Nephron (organoid): Measurements from ENCODE around the gene PKHD1.
A peak's percentile ranks its signal among the peaks of the same experiment; 100 is the strongest.

Experiments
- H3K27ac Mint-ChIP-seq, 3 experiments: 2 replicates each; pipeline ENCODE4 v1.8.0; 2020; ENCODE audit warnings: mixed read lengths in 3 of 3, mild to moderate bottlenecking in 2 of 3, moderate library complexity in 1 of 3
- H3K27me3 Mint-ChIP-seq: 2 replicates; pipeline ENCODE4 v1.8.0; 2021; ENCODE audit warnings: low read depth, mild to moderate bottlenecking, moderate library complexity, mixed read lengths
- H3K36me3 Mint-ChIP-seq: 2 replicates; pipeline ENCODE4 v1.8.0; 2020; ENCODE audit warnings: low read depth, mixed read lengths
- H3K4me1 Mint-ChIP-seq: 2 replicates; pipeline ENCODE4 v1.8.0; 2020; ENCODE audit warnings: mixed read lengths
- H3K4me3 Mint-ChIP-seq, 3 experiments: 2 replicates each; pipeline ENCODE4 v1.8.0; 2020; ENCODE audit warnings: mild to moderate bottlenecking in 3 of 3, mixed read lengths in 3 of 3, moderate library complexity in 2 of 3
- H3K9me3 Mint-ChIP-seq: 2 replicates; pipeline ENCODE4 v1.8.0; 2020; ENCODE audit warnings: mixed read lengths
- TF ChIP-seq, protein P1 (sequence below), 3 experiments: fragments of 200-600 bp; sonication (generic); IDR thresholded peaks; one replicate each; pipeline ENCODE4 v1.5.0; 2021; ENCODE audit warnings: antibody characterized with exemption in 3 of 3; ENCODE audit not compliant: unreplicated experiment in 3 of 3

The PKHD1 gene

DNA sequence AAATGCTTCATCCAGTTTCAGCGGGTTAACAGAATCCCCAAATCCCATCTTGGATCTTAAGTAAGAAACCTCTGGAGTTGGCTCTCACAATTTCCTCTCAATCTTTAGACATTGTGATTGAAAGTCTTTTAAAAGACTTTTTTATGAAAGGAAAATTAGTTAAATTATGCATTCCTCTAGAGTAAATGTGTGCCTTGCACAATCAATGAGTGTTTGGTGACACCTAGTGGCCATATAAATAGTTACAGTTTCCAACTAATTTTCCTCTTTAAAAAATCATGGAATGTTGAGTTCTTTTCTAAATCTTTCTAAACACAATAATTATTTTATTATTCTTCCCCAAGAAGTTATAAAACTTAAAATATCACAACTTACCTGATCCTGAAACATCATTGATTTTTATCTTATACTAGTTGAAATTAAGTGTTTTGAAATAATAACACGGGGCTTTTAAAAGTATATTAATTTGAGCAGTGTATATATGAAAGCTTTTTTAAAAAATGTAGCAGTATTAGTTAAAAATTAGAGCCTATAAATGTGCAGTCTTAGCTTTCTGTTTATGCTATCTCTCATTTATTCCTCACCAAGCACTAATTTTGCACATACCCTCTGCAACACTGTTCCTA, 66.4 kb downstream of the PKHD1 start:
- Mint-ChIP-seq H3K27me3 (peaks cover 9% of the 10 kb centered on the region), H3K4me1 (peaks cover 4% of the 10 kb centered on the region), H3K9me3 (no peaks in the 10 kb centered on the region), H3K4me3 (no peak overlapping the region), H3K36me3 (no peaks in the 10 kb centered on the region), H3K27ac (no peak overlapping the region)
- TF ChIP-seq, protein P1, sequence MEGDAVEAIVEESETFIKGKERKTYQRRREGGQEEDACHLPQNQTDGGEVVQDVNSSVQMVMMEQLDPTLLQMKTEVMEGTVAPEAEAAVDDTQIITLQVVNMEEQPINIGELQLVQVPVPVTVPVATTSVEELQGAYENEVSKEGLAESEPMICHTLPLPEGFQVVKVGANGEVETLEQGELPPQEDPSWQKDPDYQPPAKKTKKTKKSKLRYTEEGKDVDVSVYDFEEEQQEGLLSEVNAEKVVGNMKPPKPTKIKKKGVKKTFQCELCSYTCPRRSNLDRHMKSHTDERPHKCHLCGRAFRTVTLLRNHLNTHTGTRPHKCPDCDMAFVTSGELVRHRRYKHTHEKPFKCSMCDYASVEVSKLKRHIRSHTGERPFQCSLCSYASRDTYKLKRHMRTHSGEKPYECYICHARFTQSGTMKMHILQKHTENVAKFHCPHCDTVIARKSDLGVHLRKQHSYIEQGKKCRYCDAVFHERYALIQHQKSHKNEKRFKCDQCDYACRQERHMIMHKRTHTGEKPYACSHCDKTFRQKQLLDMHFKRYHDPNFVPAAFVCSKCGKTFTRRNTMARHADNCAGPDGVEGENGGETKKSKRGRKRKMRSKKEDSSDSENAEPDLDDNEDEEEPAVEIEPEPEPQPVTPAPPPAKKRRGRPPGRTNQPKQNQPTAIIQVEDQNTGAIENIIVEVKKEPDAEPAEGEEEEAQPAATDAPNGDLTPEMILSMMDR (IDR thresholded peaks at IDR 0.05; ENCODE audit: unreplicated experiment in 3 of 3): peak; percentile 67 to 95 (median 68)

DNA sequence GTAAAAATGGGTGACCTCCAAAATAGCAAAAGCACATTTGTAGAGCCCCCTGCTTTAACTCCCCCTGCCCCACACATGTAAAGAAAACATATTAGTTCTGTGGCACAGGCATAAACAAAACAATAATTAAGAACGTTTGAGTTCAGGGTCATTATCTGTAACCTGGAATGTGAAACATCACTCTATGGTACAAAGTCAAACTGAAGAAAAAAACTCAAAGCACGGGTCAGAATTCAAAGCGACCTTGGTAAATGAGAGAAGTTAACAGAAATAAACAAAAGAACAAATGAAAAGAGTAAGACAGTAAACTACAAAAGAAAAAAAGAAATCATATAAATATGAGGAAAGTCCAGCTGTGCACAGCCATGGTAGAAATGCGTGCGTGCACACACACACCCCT, 67.5 kb downstream of the PKHD1 start:
- H3K4me3 Mint-ChIP-seq: no peak overlapping the region
- H3K36me3 Mint-ChIP-seq: no peaks in the 10 kb centered on the region
- TF ChIP-seq, protein P1 (IDR thresholded peaks at IDR 0.05; ENCODE audit: unreplicated experiment in 3 of 3): no peak
- H3K4me1 Mint-ChIP-seq: peaks cover 4% of the 10 kb centered on the region
- no peaks in the 10 kb centered on the region for H3K9me3 Mint-ChIP-seq
- H3K27ac Mint-ChIP-seq: peak overlapping the region in 1 of 3 experiments; percentile 20
- peaks cover 9% of the 10 kb centered on the region for H3K27me3 Mint-ChIP-seq

DNA sequence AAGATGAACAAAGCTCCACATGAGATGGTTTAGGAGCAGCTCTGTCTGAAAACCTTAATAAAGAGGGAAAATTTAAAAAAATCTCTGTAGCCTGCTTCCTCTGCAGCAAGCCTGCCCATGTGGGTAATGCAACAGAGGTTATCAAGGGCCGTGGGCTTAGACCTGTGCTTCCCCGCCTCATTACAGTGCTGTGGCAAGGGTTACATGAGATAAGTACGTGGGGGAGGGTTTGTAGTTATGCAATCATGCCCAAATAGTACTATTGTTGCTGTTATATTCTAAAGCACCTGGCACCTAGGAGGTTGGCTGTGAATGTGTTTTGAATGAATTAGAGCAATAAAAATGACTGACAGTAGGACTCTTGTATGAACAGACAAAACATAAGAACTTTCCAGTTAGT, 68.3 kb downstream of the PKHD1 start:
- TF ChIP-seq, protein P1 (IDR thresholded peaks at IDR 0.05; ENCODE audit: unreplicated experiment in 3 of 3): no peak
- Mint-ChIP-seq H3K36me3 (peaks cover 6% of the 10 kb centered on the region), H3K27me3 (peaks cover 11% of the 10 kb centered on the region), H3K4me1 (peaks cover 4% of the 10 kb centered on the region), H3K27ac (no peak overlapping the region), H3K4me3 (no peak overlapping the region), H3K9me3 (no peaks in the 10 kb centered on the region)

DNA sequence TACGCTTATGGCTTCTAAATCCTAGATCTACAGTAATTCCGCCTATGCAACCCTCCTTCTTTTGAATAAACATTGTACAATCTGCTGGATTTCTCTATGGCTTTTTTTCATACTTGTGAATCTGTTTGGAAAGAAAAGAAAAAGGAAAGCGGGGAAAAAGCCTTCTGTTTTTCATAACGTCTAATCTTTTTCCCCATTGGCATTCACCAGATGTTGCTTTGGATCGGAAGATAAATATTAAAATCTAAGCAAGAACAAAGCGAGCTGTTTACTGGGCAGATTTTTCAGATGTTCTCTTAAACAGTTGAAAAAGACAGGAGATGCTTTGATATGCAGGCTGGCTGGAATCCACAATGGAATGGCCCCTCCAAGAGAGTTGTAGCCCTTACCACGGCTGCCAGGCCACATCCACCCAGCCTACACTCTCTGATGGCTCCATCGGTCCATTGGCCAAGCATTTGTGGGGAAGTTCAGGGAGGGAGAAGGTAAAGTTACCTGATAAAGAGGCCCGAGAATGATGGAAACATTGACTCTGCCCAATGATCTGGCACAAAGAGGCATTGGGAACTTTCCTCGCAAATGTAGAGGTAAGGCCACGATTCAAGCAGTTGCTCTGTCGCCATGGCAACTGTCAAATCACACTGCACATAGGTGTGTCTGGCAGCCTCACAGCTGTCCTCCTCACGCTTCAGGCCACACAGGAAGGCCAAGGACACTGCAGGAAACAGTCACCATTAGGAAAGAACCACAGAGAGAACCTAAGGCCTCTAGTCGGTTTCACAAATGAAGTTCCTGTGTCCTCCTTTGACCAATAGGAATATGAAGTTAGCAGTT, 70.3 kb downstream of the PKHD1 start:
- TF ChIP-seq, protein P1 (IDR thresholded peaks at IDR 0.05; ENCODE audit: unreplicated experiment in 3 of 3): no peak
- H3K4me1 Mint-ChIP-seq: no peaks in the 10 kb centered on the region
- H3K36me3 Mint-ChIP-seq: peaks cover 6% of the 10 kb centered on the region
- H3K9me3 Mint-ChIP-seq: no peaks in the 10 kb centered on the region
- H3K27me3 Mint-ChIP-seq: peaks cover 6% of the 10 kb centered on the region
- H3K4me3 Mint-ChIP-seq: no peak overlapping the region
- H3K27ac Mint-ChIP-seq: no peak overlapping the region

DNA sequence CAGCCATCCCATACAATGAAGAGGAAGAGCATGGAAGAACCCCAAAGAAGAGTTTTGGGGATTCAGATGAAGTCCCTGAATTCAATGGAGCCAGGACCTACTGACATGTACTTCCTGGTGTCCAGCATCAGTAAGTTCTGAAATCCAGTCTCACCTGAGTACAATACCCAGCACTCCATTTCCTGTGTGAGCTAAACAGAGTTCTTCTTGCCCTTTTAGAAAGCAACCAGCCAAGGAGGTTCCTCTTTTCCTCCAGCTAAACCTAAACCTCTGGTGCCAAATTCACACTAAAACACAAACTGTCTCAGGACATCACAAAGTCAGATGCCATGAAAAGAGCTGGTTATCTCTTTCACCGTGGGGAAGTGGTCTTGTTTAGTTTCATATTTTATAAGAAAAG, 71.5 kb downstream of the PKHD1 start:
- Mint-ChIP-seq H3K27ac (no peak overlapping the region), H3K36me3 (peaks cover 9% of the 10 kb centered on the region), H3K4me1 (peaks cover under 1% of the 10 kb centered on the region), H3K27me3 (peaks cover 6% of the 10 kb centered on the region), H3K9me3 (no peaks in the 10 kb centered on the region), H3K4me3 (no peak overlapping the region)
- TF ChIP-seq, protein P1 (IDR thresholded peaks at IDR 0.05; ENCODE audit: unreplicated experiment in 3 of 3): no peak
